ENCODE data around the gene TAPBP.

GRCh38 chr6:33271117-33271467 is 42.8 kb downstream of the TAPBP start:
- TF ChIP-seq CTCF (IDR thresholded peaks at IDR 0.05; ENCODE audit: low read length): no peak
- TF ChIP-seq EZH2 (IDR thresholded peaks at IDR 0.05; ENCODE audit: borderline replicate concordance, low read length): no peak

Measured in OCI-LY1 (cell line).